GM18907 (cell line): ENCODE results near the gene DIP2B.

Experiments
- ATAC-seq: cut with Tn5 transposase; IDR thresholded peaks from one replicate; pipeline ENCODE4 v1.9.1; 2021; ENCODE audit warnings: mild to moderate bottlenecking, moderate library complexity; ENCODE audit not compliant: unreplicated experiment

Gene DIP2B

GRCh38 chr12:50572760-50573159, 68.0 kb downstream of the DIP2B start:
- no peak for ATAC-seq

GRCh38 chr12:50573271-50573670, 68.5 kb downstream of the DIP2B start:
- no peak for ATAC-seq

GRCh38 chr12:50574601-50575348, 70.0 kb downstream of the DIP2B start:
- ATAC-seq = no peak

GRCh38 chr12:50579757-50580267, 75.0 kb downstream of the DIP2B start:
- peak; percentile 51 for ATAC-seq

- ATAC-seq = no peak
Observed at GRCh38 chr12:50580436-50580835, 75.7 kb downstream of the DIP2B start.

GRCh38 chr12:50581226-50582184, 76.7 kb downstream of the DIP2B start:
- ATAC-seq = no peak

- no peak for ATAC-seq
Observed at GRCh38 chr12:50584135-50584534, 79.3 kb downstream of the DIP2B start.

- no peak for ATAC-seq
Observed at GRCh38 chr12:50589650-50590435, 85.1 kb downstream of the DIP2B start.

GRCh38 chr12:50590869-50591268, 86.1 kb downstream of the DIP2B start:
- no peak for ATAC-seq

GRCh38 chr12:50595667-50596066, 90.9 kb downstream of the DIP2B start:
- ATAC-seq = no peak

- peak; percentile 87 for ATAC-seq
Observed at GRCh38 chr12:50597200-50598195, 92.7 kb downstream of the DIP2B start.

- no peak for ATAC-seq
Observed at GRCh38 chr12:50598321-50598862, 93.6 kb downstream of the DIP2B start.

GRCh38 chr12:50599366-50600095, 94.7 kb downstream of the DIP2B start:
- no peak for ATAC-seq

- ATAC-seq = no peak
Observed at GRCh38 chr12:50600364-50600763, 95.6 kb downstream of the DIP2B start.

- no peak for ATAC-seq
Observed at GRCh38 chr12:50603817-50604639, 99.2 kb downstream of the DIP2B start.

- ATAC-seq = no peak
Observed at GRCh38 chr12:50604640-50604920, 99.8 kb downstream of the DIP2B start.

GRCh38 chr12:50606675-50607375, 102.0 kb downstream of the DIP2B start:
- ATAC-seq = no peak
